ENCODE data around the gene SMIM36.
"Not testable (repeated sequence)": the region's sequence is repeated elsewhere in the genome, so short reads cannot be mapped to it uniquely, and the experiment has no call there.

The SMIM36 gene

DNA sequence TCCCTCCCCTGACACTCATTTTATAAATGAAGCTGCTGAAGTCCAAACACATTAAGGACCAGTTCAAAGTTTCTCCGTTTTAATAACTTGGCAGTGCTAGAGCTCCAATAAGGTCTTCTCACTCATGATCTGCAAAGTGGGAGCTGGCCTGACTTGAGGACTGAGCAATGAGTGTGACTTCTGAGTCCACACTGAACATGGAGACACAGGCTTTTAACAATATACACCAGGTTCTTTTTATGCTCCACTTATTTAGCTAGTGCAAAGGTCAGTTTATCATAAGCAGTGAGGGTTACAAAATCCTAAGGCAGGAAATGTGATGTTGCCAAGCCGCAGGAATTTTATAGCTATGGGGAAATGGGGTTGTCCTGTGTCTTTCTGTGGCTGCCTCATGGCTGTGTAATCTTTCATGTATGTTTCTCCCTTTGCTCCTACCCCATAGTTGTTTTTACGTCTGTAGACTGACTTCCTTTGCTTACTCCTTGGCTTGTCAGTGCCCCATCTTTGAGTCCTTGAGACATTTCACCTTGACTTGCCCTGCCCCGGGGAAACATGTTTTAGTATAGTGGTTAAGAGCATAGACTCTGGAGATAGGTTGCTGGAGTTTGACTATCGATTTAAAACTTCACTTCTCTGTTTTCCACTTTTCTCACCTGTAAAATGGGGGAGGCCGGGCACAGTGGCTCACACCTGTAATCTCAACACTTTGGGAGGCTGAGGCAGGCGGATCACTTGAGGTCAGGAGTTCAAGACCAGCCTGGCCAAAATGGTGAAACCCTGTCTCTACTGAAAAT lies 77.4 kb downstream of the SMIM36 start:
- DNase-seq: peak; percentile 54 to 75 (median 64)

DNA sequence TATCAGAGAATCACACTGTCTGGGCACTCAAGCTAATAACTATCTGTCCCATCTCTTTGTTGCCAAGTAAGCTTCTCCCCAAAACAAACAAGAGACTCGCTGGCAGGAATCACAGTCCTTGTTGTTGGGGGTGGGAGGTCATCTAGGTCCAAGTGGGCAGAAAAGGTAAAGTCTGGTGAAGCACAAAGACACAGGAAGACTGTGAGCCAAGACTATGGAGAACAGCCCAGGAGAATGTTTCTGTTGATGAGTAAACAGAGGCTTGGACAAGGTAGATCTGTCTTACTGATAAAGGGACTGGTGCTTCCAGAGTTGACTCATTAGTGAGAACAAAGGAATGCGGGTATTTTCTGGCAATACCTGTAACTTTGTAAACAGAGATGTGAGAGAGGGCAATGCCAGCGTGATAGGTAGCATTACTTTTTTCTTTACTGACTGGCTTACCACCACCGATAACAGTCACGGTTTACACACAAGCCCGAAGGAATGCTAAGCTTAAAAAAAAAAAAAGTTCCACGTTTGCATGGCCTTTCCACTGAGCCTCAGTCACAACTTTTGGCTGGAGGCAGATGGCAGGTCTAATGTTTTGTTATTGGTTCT lies 78.1 kb downstream of the SMIM36 start:
- no peak for DNase-seq

DNA sequence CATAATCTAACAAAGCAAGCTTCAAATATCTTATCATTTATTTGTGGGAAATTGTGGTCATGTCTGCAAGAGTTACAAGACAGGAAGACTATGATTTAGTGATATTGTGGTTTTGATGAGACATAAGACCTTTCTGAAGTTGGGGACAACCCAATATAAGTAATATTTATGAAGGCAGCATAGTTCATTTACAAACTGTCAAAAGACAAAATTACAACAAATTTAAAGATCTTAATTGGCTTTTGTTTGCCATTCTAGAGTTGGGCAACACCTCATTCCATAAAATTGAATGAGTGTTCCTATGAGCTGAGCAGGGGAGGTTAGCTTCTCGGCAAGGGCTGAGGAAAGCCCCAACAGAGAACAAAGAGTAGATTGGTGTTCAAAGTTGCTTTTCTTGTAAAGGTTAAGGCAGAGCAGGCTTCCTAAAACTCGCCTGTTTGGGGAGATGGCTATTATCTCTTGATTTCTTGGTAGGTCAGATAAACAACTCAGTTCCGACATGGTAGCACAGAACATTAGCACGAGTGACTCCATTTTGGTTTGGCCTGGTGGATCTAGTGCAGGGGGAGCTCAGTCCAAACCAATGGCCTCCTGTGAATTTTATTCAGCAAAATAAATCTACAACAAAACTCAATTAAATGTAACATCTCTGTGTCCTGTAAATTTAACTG lies 78.8 kb downstream of the SMIM36 start:
- no peak for DNase-seq

DNA sequence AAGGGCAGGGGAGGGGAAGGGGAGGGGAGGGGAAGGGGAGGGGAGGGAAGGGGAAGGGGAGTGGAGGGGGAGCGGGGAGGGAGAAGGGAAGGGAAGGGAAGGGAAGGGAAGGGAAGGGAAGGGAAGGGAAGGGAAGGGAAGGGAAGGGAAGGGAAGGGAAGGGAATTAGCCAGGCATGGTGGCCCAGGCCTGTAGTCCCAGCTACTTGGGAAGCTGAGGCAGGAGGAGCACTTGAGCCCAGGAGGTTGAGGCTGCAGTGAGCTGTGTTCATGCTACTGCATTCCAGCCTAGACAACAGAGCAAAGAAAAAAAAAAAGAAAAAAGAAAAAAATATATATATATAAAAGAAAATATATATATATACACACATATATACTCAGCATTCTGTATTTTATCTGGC lies 79.3 kb downstream of the SMIM36 start:
- DNase-seq: not testable (repeated sequence)

DNA sequence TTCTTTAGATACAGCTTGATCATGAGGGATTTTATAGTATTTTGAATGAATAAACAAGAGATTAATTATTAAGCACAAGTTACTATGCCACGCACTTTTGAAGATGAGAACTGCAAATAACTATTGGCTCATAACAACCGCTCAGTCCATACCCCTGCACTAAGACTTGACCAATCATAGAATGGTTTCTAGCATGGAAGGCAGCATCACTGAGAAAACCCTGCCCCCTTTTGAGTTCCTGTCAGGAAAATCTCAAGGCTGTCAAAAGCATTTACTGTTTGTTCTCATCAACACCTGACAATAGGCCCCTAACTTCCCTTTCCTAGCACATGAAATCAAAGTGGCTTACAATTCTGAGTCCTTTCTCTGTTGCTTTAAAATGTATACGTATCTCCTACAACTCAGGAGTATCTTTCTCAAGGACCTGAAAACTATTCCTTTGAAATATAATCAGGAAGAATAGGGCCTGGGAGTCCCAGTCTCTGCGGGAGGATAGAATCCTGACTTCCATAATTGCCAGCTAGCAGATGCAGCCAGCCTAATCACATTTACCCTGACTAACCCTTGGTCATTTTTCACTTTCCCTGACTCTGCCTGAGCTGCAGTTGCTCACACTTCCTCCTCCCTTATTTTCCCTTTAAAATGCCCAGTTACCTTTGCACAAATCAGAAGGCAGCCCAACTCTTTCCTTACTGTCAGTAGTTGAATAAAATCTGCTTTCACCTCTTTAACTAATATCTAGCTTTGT lies 80.5 kb downstream of the SMIM36 start:
- DNase-seq: peak; percentile 21 to 44 (median 42)

DNA sequence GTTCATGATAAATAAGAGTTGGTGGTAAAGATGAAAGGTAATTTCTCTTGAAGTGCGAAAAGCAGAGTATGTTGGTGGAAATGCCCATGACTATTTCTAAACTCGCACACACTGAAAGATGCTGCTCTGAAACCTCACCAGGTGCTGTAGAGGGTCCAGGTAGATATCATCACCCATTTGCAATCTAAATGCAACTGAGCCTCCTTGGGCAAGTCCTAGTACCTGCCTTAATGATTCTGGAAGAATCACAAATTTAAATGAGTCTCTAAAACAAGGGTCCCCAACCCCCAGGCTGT lies 83.7 kb downstream of the SMIM36 start:
- no peak for DNase-seq

DNA sequence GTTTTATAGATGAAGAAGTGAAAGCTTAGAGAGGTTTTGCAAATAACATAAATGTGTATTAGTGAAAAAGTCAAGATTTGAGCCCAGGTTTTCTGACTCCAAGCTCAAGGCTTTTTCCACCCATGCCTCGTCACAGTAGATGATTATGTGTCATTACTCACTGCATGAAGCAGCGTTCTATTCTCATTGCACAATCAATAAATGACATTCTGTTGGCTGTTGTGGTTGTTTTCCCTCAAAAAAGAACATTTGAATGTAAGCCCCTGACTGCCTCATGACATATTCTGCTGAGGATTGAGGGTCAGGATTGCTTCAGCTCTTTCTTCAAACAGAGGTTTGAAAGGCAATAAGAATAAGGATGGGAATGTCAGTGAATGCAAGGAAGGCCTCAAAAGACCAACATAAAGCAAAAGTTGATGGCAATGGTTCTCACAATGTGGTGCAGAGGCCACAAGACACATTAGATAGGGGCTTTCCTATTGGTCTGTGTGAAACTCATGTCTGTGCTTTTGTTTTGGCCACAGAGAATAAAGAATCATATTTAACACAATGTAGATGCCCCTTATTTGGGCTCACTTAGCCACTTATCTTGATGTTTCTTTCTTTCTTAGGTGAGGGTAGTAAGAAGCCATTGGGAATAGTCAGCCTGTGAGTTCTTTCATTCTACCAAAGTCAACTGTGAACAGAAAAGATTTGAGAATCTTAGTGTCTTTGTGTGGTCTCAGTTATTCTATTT lies 84.2 kb downstream of the SMIM36 start:
- DNase-seq: peak; percentile 43 to 79 (median 57)

DNA sequence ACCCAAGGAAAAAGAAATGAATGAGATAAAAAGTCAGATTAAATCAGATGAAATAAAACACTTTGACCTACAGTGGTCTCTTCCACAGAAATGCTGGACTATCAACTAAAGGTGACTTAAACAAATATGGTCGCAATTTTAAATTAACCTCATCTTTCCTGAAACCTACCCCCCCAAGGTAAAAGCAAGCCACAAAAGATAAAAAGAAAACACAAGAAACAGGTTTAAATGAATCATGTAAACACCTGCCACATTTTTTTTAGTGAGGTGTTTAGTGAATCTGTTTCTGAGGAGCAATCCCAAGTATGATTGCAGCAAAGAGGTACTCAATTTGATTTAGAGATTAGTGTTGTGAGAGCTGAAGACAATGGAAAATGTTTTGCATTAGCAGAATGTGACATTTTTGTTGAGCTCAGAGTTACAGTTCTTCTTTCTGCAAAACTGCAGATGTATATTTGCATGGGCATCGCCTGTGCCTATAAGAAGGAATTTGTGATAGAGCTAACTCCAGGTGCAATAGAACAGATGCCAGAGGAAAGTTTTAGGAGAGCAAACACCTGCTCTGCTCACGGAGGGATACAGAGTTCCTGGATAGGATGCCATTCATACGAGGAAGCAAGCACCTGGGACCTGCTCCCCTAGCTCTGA lies 86.2 kb downstream of the SMIM36 start:
- DNase-seq: no peak

DNA sequence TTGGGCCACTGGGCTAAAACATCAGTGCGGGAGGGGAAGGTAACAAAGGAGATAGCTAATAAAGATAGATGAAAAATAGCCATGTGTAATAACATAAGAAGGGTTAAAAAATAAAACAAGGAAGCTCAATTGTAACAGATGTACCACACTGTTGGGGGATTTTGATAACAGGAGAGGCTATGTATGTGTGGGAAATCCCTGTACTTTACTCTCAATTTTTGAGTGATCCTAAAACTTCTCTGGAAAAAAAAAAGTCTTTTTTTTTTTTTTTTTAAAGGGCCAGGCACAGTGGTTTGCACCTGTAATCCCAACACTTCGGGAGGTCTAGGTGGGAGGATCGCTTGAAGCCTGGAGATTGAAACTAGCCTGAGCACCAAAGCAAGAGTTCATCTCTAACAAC lies 87.7 kb downstream of the SMIM36 start:
- DNase-seq: no peak

DNA sequence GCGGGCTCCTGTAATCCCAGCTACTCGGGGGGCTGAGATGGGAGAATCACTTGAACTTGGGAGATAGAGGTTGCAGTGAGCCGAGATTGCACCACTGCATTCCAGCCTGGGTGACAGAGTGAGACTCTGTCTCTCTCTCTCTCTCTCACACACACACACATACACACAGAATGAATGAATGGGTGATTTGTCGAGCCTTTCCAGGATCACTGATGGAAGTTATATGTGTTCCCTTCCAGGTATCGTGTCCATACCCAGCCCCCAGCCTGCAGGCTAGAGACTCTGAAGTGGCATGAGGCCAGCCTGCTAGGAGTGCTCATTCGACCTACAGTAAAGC lies 88.5 kb downstream of the SMIM36 start:
- not testable (repeated sequence) for DNase-seq

DNA sequence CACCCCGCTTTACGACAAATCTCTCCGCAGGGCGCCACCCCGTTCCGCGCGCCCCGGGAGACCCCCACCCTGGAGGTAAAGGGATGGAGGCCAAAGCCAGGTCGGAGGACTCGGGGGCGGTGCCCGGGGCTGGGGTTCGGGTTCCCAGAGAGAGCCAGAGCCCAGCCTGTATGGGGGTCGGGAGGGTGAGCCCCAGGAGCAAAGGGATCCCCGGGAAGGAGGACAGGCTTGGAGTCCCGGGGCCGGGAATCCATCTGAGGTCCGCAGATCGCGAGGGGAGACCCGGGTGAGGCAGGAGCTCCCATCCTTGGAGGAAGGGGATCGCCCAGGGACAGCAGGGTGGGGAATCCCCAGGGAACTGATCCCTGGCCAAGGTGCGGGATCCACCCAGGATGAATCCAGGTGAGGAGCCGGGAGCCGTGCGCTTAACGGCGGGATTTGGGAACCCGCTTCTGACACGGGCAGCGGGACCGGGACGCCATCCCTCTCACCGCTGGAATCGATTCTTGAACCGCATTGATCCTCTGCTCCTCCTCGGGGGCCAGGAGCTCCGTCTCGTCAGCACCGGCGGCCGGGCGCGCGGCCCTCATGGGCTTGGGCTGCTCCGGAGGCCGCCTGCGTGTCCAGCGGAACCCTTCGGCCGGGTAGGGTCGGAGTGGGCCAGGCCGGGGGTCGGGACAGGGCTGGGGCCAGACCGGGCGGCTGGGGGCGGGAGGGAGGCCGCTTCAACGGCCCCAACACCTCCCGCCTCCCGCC lies 89.9 kb downstream of the SMIM36 start, which contains the start of gene MMD:
Gene MMD, minus strand, starts transcription at position 657 of the 756 bp plus-strand sequence. Its CDS starts 140 bp downstream, at position 517.
- peak in 1 of 4 experiments; percentile 17 for DNase-seq

DNA sequence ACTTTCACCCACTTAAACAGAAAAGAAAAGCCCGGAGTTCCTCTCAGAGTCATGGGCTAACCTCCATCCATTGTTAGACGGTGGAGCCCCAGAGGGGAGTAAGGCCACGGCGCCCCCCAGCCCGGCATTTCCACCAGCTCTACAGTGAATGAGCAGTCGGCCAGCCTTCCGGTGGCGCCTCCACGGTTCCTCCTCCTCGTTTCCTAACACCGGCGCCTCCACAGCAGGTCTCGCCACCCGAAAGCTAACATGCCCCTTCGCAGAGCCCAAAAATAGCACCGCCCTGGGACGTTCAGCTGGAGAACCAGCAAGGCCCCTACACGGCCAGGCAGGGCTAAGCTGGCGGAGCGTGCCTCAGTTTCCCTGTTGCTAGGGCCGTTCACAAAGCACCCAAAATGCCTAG lies 90.5 kb downstream of the SMIM36 start:
- peak; percentile 34 to 69 (median 56) for DNase-seq

DNA sequence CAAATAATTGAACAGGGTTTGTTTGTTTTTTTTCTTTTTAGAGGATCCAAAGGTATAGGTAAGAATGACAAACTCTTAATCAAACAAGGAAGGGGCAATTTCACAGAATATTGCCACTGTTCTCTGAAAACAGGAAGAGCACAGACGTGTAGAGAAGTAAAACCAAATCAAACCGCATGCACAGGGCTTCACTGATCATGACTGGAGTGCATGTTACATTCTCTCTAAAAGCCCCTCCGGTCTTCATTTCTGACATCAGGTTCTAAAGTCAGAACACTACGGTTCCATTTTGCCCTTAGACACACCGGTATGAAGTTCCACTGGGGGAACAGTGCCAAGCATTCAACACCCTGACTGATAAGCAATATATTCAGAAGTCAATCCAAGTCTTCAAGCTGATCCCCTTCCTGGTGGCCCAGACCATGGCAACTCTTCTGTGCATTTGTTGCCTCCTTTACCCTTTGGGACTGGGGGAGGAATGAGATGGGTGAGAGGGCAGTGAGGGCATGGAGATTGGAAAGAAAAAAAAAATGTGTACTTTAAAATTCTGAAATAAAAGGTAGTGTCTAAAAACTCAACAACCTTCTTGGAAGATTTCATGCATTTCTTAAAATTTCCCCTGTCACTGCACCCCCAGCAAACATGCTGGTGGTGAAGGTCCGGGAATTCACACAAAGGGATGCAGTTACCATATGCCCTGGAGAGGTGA lies 91.0 kb downstream of the SMIM36 start:
- peak; percentile 59 to 77 (median 68) for DNase-seq

DNA sequence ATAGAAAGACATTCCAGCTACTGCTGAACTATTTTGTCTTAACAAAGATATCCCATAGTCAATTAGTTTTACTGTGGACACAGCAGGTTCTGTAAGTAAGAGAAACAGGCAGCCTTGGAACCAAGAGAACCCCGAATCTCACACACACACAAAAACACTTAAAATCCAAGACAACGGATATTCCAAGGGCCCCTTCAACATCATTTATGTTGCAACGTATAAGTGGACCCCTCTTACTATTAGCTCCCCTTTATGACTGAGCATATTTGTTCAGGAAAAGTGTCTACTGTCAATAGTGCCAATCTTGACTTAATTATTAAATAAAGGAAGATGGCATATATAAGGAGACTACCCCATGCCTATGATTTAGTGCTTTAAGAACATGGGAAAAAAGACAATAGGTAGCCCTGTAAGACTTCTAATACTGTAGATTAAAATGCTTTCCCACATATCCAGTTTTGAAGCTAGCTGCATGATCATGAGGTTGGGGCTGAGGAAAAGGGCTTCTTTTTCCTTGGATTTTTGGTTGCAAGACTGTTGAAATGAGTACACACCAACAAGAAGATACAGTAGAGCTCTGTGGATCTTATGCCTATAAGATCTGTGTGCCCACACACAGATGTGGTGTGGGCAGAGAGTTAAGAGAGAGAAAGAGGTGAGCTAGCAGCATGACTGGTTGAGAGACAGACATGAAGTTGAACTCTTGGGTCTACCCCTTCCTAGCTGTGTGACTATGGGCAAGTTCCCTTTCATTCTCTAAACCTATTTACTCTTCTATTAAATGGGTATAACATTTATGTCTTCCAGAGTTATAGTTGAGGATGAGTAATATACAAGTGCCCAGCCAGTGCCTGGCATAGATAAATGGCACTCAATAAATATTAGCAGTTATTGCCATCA lies 92.6 kb downstream of the SMIM36 start:
- DNase-seq: peak in 1 of 4 experiments; percentile 16

DNA sequence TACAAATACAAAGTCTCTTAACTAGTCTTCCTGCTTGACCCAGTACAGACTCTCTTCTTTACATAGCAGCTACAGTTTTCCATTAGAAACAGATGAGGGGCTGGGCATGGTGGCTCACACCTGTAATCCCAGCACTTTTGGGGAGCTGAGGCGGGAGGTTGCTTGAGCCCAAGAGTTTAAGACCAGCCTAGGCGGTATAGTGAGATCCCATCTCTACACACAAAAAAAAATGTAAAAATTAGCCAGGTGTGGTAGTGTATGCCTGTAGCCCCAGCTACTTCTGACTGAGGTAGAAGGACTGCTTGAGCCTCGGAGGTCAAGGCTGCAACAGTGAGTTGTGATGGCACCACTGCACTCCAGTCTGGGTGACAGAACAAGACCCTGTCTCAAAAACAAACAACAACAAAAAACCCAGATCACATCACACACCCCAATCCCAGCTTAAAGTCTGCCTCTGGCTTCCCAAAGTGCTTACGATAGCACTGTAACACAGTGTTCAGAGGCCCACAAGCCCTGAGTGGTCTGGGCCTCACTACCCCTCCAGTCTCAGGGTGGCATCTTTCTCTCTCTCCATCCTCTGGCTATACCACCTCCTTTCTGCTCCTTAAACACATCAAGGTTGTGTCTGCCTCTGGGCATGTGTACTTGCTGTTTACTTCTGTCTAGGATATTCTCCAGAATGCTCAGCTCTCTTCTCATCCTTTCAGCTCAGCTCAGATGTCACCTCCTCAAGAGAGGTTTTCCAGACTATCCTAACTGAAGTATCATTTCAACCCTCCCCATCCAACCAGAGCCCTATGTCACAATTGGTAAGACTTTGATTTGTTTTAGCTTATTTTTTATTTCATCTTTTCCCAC lies 93.6 kb downstream of the SMIM36 start:
- DNase-seq: no peak

DNA sequence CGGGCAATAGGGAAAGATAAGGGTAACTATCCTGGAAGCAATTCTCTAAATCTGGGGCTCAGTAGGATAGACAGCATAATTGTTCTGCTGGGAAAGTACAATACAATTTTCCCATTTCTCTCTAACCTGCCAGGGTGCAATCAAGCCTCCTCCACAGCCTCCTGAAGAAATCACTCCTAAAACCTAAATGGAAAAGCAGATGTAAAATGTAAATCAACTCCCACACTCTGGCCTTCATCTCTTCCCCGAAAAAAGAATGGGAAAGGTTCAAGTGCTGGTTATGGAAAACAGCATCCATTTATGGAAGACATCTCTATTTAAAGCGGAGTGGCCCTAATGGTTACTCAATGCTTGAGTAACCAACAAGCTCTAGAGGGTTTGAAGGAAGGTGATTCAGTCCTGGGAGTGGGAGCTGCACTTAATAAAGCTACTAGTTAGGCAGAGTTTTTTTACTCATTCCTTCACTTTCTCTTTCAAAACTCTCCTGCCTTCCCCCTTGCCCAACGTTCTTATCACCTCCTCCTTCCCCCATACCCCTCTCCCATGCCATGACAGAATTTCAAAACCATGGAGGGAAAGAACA lies 94.7 kb downstream of the SMIM36 start:
- DNase-seq: peak in 2 of 4 experiments; percentile 31 to 45

DNA sequence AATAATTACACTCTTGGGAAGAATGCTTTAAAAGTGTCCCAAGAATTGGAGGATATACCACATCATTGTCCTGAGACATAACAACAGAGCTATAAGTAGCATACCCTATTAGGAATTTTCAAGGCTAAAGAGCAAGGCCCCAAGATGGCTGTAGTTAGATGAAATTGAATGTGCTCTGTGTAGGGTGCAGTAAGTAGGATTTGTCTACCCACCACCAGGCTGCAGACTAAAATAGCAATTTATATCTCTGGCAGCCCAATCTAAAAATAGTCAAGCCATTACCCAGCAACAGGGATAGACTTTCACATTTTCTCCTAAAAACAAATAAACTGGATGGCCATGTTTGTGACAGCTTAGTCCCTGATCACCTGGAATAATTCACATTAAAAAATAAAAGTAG lies 95.3 kb downstream of the SMIM36 start:
- no peak for DNase-seq

DNA sequence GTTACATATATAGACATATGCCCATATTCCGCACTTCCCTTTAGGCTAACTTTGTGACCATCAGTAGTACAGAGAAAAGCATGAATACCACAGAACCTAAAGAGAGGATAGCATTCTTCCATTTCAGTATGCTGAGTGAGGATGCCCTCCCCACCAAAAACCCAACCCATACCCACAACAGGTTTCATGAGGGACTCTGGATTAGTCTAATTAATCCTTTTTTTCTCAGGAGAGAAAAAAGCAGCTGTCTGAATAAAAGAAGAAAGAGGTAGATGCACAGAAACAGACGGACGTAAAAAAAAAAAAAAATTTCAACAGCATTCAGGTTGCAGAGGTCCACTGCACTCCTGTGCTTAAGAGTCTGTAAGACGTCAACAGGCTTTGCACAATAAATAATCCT lies 96.3 kb downstream of the SMIM36 start:
- DNase-seq: no peak
